Activated CD4-positive, alpha-beta T cell treated with anti-CD3 and anti-CD28 coated beads, Interleukin-2, amount 50 U/mL, for 48 hours (primary cell): ENCODE measurements around the gene PRM2.
A peak's percentile ranks its signal among the peaks of the same experiment; 100 is the strongest.

Source experiments
- DNase-seq, 2 experiments: peaks; one replicate each; pipeline ENCODE4 v3.0.0-alpha.2; 2020

Gene PRM2

GRCh38 chr16:11276143-11276895 is at the start of gene PRM2:
TSS of gene PRM2 (minus strand) at chr16:11276480. CDS start at chr16:11276370, 110 bp downstream.
- DNase-seq: no peak

- peak in 1 of 2 experiments; percentile 36 for DNase-seq
Observed at GRCh38 chr16:11325404-11326083, 49.3 kb upstream of the PRM2 start.

- no peak for DNase-seq
Observed at GRCh38 chr16:11323551-11324336, 47.5 kb upstream of the PRM2 start.

- DNase-seq: no peak
Observed at GRCh38 chr16:11322823-11323222, 46.5 kb upstream of the PRM2 start.

GRCh38 chr16:11321662-11322061 is 45.4 kb upstream of the PRM2 start:
- no peak for DNase-seq

GRCh38 chr16:11320170-11320569 is 43.9 kb upstream of the PRM2 start:
- DNase-seq: no peak

GRCh38 chr16:11319529-11320146 is 43.4 kb upstream of the PRM2 start:
- no peak for DNase-seq

GRCh38 chr16:11318817-11319216 is 42.5 kb upstream of the PRM2 start:
- DNase-seq: no peak

- no peak for DNase-seq
Observed at GRCh38 chr16:11316331-11317015, 40.2 kb upstream of the PRM2 start.

GRCh38 chr16:11315510-11315909 is 39.2 kb upstream of the PRM2 start:
- DNase-seq: no peak

GRCh38 chr16:11314309-11314894 is 38.1 kb upstream of the PRM2 start:
- DNase-seq: no peak

- DNase-seq: no peak
Observed at GRCh38 chr16:11313493-11314308, 37.4 kb upstream of the PRM2 start.

- no peak for DNase-seq
Observed at GRCh38 chr16:11312718-11313492, 36.6 kb upstream of the PRM2 start.

GRCh38 chr16:11310997-11311561 is 34.8 kb upstream of the PRM2 start:
- DNase-seq: peak in 1 of 2 experiments; percentile 27

GRCh38 chr16:11310634-11310977 is 34.3 kb upstream of the PRM2 start:
- DNase-seq: no peak

GRCh38 chr16:11309895-11310633 is 33.8 kb upstream of the PRM2 start:
- no peak for DNase-seq

- DNase-seq: no peak
Observed at GRCh38 chr16:11308493-11309283, 32.4 kb upstream of the PRM2 start.
